CD4-positive, alpha-beta T cell treated with Interleukin-15 for 4 hours (primary cell): ENCODE results near the gene MMP25.
A peak's percentile ranks its signal among the peaks of the same experiment; 100 is the strongest.

Experiments used
- DNase-seq: peaks from one replicate; pipeline ENCODE4 v3.0.0-alpha.2; 2020; ENCODE audit warnings: low spot score

Gene MMP25

DNA sequence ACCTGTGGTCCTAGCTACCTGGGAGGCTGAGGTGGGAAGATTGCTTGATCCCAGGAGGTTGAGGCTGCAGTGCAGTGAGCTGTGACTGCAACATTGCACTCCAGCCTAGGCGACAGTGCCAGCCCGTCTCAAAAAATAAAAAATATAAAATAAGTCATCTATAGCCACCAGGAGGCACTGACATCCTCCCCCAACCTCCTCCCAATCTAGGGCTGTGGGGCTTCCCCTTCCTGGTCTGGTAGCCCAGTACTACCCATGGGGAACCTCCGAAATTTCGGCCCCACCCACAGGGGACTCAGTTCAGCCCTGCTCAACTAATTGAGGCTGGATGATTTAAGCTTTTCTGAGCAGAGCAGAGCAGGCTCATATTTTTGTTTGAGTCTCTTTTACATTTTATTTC lies 49.5 kb downstream of the MMP25 start:
- DNase-seq: peak; percentile 74

DNA sequence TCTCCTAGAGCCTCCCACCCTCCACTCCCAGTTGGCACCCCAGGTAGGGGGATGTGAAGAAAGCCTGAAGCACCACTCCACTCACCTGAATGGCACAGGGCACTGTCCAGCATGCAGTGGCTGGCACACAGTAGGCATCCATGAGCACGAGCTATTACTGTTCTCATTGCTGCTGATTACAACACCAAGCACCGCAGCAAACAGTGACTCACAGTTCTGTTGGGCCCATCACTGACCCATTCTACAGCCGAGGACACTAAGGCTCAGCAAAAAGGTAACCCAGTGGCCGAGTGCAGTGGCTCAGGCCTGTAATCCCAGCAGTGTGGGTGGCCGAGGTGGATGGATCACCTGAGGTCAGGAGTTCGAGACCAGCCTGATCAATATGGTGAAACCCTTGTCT lies 50.0 kb downstream of the MMP25 start:
- DNase-seq: no peak

DNA sequence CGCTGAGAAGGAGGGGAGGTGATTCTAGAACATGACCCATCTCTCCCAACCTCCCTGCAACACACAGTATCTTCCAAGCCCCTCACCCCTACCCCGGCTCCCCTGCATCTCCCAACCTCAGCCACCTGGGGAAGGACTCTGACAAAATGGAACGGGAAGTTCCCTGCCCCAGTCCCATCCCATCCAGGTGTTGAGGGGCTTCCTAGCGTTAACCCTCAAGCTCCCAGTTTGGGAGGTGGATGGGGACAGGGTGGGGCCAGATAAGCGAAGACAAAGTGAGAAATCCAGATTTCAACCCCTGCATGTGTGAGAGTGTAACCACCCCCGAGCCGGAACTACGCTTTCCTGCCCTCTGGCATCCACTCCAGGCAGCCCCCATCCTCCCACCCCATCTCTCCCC lies 50.9 kb downstream of the MMP25 start:
- DNase-seq: no peak

- DNase-seq: no peak
These were observed 52.4 kb downstream of the MMP25 start, which contains the start of gene ZSCAN10 for GRCh38 chr16:3098459-3099394. TSS of gene ZSCAN10 (minus strand) at chr16:3099294. CDS start at chr16:3092937, 6,357 bp downstream.

- DNase-seq: no peak
These were observed 53.0 kb downstream of the MMP25 start for GRCh38 chr16:3099395-3099731.

- DNase-seq: peak; percentile 90
These were observed 53.6 kb downstream of the MMP25 start for GRCh38 chr16:3099732-3100499.

- peak; percentile 66 for DNase-seq
These were observed 54.9 kb downstream of the MMP25 start for GRCh38 chr16:3101018-3101840.

GRCh38 chr16:3101841-3102470 lies 55.6 kb downstream of the MMP25 start:
- peak; percentile 38 for DNase-seq

GRCh38 chr16:3106205-3106928 lies 60.0 kb downstream of the MMP25 start:
- peak; percentile 88 for DNase-seq
